ENCODE results near the gene DPYSL3. TPM values are rescaled to one million over a fixed set of nuclear protein-coding genes. Genes with fewer than 3 reads are reported as not detected.

DPYSL3 gene
- polyA plus RNA-seq, 1 of the 3 experiments (the other 2 are of a cell fraction) = 123 TPM

DNA sequence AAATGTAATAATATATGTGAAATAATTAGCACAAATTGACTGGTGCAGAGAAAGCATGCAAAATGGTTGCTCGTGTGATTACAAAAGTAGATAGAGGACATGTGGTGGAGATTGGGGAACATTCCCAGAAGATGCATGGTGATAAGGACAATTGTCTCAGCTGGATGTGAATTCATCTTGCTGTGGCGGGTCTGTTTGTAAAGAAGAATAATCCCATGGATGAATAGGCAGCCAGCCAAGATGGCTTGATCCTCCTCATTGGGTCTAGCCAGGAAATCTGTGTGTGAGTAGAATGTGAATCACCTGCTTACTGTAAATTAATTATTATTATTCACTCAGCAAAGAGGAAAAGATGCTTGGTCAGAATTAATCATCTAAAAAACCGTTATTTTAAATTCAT is 12.6 kb upstream of the DPYSL3 start:
- Histone ChIP-seq H3K27me3 (ENCODE audit: insufficient read depth) (no peaks in the 10 kb centered on the region), H2AFZ (ENCODE audit: low read depth) (no peak overlapping the region), H3K36me3 (replicated peaks in 1 of 2; ENCODE audit: control insufficient read depth in 1 of 2, insufficient read depth in 2 of 2, low read length in 1 of 2) (no peaks in the 10 kb centered on the region), H4K20me1 (ENCODE audit: insufficient read depth) (no peaks in the 10 kb centered on the region), H3K9me3 (no peaks in the 10 kb centered on the region), H3K79me2 (ENCODE audit: insufficient read depth) (no peaks in the 10 kb centered on the region), H3K4me2 (no peak overlapping the region), H3K4me1 (ENCODE audit: control insufficient read depth in 1 of 2, insufficient read depth in 2 of 2, low read depth in 1 of 2, low read length in 1 of 2) (peaks cover 7 to 13% of the 10 kb centered on the region in 2 experiments; a peak in 3 of 4 replicates), H3F3A (replicated peaks; ENCODE audit: insufficient read depth) (peaks cover 19% of the 10 kb centered on the region), H3K9me2 (no peaks in the 10 kb centered on the region), H3K4me3 (ENCODE audit: low read depth in 2 of 2, low read length in 1 of 2) (peak overlapping the region in 1 of 2 experiments; percentile 21; a peak in 1 of 4 replicates), H3K9ac (no peak overlapping the region), H3K27ac (ENCODE audit: low read depth in 2 of 2, low read length in 1 of 2) (peak overlapping the region; percentile 30 to 41; a peak in 2 of 4 replicates)
- TF ChIP-seq MEF2A (IDR thresholded peaks at IDR 0.05; ENCODE audit: borderline replicate concordance, low read depth) (no peak), TEAD4 (IDR thresholded peaks at IDR 0.05; ENCODE audit: borderline replicate concordance, insufficient read depth) (peak; percentile 10; the same call in 1 of the 2 replicates), NFIC (IDR thresholded peaks at IDR 0.05; ENCODE audit: borderline replicate concordance) (peak; percentile 81), EP300 (IDR thresholded peaks at IDR 0.05; ENCODE audit: borderline replicate concordance in 1 of 2, low read depth in 1 of 2, low read length in 1 of 2) (peak; percentile 52 to 54; a peak in 2 of 4 replicates), GATA2 (CRISPR knock-in tag; IDR thresholded peaks at IDR 0.05) (peak; percentile 77), CHD2 (IDR thresholded peaks at IDR 0.05; ENCODE audit: low read length, partially characterized antibody) (peak; percentile 30), FOSL2 (IDR thresholded peaks at IDR 0.05; ENCODE audit: borderline replicate concordance, low read depth) (peak; percentile 64; the same call in 1 of the 2 replicates), RCOR1 (IDR thresholded peaks at IDR 0.05; ENCODE audit: low read length) (peak; percentile 65; the same call in 1 of the 2 replicates), TCF12 (IDR thresholded peaks at IDR 0.05) (peak; percentile 57), RXRA (IDR thresholded peaks at IDR 0.05; ENCODE audit: borderline replicate concordance, low read depth) (no peak)
- TF ChIP-seq, protein P1, sequence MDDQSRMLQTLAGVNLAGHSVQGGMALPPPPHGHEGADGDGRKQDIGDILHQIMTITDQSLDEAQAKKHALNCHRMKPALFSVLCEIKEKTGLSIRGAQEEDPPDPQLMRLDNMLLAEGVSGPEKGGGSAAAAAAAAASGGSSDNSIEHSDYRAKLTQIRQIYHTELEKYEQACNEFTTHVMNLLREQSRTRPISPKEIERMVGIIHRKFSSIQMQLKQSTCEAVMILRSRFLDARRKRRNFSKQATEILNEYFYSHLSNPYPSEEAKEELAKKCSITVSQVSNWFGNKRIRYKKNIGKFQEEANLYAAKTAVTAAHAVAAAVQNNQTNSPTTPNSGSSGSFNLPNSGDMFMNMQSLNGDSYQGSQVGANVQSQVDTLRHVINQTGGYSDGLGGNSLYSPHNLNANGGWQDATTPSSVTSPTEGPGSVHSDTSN (IDR thresholded peaks at IDR 0.05) = peak; percentile 15; the same call in 1 of the 2 replicates
- TF ChIP-seq, protein P2, sequence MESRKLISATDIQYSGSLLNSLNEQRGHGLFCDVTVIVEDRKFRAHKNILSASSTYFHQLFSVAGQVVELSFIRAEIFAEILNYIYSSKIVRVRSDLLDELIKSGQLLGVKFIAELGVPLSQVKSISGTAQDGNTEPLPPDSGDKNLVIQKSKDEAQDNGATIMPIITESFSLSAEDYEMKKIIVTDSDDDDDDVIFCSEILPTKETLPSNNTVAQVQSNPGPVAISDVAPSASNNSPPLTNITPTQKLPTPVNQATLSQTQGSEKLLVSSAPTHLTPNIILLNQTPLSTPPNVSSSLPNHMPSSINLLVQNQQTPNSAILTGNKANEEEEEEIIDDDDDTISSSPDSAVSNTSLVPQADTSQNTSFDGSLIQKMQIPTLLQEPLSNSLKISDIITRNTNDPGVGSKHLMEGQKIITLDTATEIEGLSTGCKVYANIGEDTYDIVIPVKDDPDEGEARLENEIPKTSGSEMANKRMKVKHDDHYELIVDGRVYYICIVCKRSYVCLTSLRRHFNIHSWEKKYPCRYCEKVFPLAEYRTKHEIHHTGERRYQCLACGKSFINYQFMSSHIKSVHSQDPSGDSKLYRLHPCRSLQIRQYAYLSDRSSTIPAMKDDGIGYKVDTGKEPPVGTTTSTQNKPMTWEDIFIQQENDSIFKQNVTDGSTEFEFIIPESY (IDR thresholded peaks at IDR 0.05; ENCODE audit: borderline replicate concordance, low read depth) = no peak
- CTCF ChIA-PET = interaction anchor here (0.7 to 2.2 kb wide), 5 partner anchors 14 to 72 kb away, joined by 3 to 7 read pairs (median 4); no protein-coding TSS in a partner anchor
- POLR2A ChIA-PET = no interaction called here
- WGBS (ENCODE audit: low lambda C conversion rate) = 8% methylated on average over 3 of the region's 3 CpGs
- DNase-seq = peak; percentile 17

DNA sequence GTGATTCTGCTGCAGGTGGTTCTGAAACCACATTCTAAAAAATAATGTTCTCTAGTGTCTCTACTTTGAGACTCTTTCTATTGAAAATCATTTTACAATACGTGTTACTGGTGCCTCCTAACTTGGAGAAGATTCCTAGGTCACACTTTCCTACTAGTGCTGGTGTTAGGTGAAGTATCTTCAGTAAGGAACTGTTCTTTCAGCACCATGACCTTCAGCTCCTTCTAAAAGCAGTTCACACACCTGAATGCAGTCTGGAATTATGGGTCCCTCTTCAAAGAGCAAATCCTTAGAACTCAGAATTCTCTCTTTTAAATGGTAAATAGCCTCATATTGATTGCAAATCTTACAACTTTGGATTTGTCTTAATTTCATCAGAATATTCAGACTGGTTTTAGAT is 10.6 kb upstream of the DPYSL3 start:
- no peaks in the 10 kb centered on the region for H4K20me1 ChIP-seq (ENCODE audit: insufficient read depth)
- no peak overlapping the region for H3K9ac ChIP-seq
- H3K9me2 ChIP-seq = no peaks in the 10 kb centered on the region
- ChIA-PET CTCF (interaction anchor here (1.0 to 2.2 kb wide), 2 partner anchors 38 to 61 kb away, joined by 5 to 7 read pairs; no protein-coding TSS in a partner anchor), POLR2A (no interaction called here)
- no peak overlapping the region for H3K27ac ChIP-seq (ENCODE audit: low read depth in 2 of 2, low read length in 1 of 2)
- no peak overlapping the region for H3K4me2 ChIP-seq
- no peaks in the 10 kb centered on the region for H3K27me3 ChIP-seq (ENCODE audit: insufficient read depth)
- H3K36me3 ChIP-seq (replicated peaks in 1 of 2; ENCODE audit: control insufficient read depth in 1 of 2, insufficient read depth in 2 of 2, low read length in 1 of 2) = no peaks in the 10 kb centered on the region
- no peaks in the 10 kb centered on the region for H3K79me2 ChIP-seq (ENCODE audit: insufficient read depth)
- TF ChIP-seq FOXM1 (IDR thresholded peaks at IDR 0.05; ENCODE audit: low read depth) = no peak
- TF ChIP-seq, protein P3, sequence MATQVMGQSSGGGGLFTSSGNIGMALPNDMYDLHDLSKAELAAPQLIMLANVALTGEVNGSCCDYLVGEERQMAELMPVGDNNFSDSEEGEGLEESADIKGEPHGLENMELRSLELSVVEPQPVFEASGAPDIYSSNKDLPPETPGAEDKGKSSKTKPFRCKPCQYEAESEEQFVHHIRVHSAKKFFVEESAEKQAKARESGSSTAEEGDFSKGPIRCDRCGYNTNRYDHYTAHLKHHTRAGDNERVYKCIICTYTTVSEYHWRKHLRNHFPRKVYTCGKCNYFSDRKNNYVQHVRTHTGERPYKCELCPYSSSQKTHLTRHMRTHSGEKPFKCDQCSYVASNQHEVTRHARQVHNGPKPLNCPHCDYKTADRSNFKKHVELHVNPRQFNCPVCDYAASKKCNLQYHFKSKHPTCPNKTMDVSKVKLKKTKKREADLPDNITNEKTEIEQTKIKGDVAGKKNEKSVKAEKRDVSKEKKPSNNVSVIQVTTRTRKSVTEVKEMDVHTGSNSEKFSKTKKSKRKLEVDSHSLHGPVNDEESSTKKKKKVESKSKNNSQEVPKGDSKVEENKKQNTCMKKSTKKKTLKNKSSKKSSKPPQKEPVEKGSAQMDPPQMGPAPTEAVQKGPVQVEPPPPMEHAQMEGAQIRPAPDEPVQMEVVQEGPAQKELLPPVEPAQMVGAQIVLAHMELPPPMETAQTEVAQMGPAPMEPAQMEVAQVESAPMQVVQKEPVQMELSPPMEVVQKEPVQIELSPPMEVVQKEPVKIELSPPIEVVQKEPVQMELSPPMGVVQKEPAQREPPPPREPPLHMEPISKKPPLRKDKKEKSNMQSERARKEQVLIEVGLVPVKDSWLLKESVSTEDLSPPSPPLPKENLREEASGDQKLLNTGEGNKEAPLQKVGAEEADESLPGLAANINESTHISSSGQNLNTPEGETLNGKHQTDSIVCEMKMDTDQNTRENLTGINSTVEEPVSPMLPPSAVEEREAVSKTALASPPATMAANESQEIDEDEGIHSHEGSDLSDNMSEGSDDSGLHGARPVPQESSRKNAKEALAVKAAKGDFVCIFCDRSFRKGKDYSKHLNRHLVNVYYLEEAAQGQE (IDR thresholded peaks at IDR 0.05; ENCODE audit: low read depth, low read length) = peak; percentile 90
- H3F3A ChIP-seq (replicated peaks; ENCODE audit: insufficient read depth) = peaks cover 13% of the 10 kb centered on the region
- no peak overlapping the region for H2AFZ ChIP-seq (ENCODE audit: low read depth)
- DNase-seq = no peak
- H3K4me1 ChIP-seq (ENCODE audit: control insufficient read depth in 1 of 2, insufficient read depth in 2 of 2, low read depth in 1 of 2, low read length in 1 of 2) = peaks cover 7 to 13% of the 10 kb centered on the region in 2 experiments; a peak in 3 of 4 replicates
- H3K4me3 ChIP-seq (ENCODE audit: low read depth in 2 of 2, low read length in 1 of 2) = no peak overlapping the region
- H3K9me3 ChIP-seq = no peaks in the 10 kb centered on the region
- 45% methylated on average over 1 of the region's 1 CpG for WGBS (ENCODE audit: low lambda C conversion rate)

All from SK-N-SH (cell line).